RWPE1 (cell line): Measurements from ENCODE around the gene TRPV4.

Experiments
- CTCF ChIA-PET: fragments of 350-600 bp; sonication (Branson Sonifier 250); formaldehyde crosslinking; extraction: SDS; loops from one replicate; lab custom pipeline; 2021; lab: Yijun Ruan, JAX
- POLR2A ChIA-PET: fragments of 400-600 bp; formaldehyde crosslinking; extraction: SDS; loops from one replicate; lab custom pipeline; 2020; ENCODE audit warnings: antibody characterized with exemption; ENCODE audit not compliant: low non-redundant PET; lab: Yijun Ruan, JAX
- DNase-seq: peaks from one replicate; pipeline ENCODE4 v3.0.0; 2012; ENCODE audit warnings: low spot score
- H3K27ac ChIP-seq: fragments of 450-650 bp; 2 replicates; pipeline ENCODE4 v1.5.1; 2017
- TF ChIP-seq, protein P1 (sequence below): fragments of 450-650 bp; conservative IDR thresholded peaks from 2 replicates; pipeline ENCODE4 v1.5.1; 2017; ENCODE audit warnings: low read depth, mild to moderate bottlenecking

Gene TRPV4

DNA sequence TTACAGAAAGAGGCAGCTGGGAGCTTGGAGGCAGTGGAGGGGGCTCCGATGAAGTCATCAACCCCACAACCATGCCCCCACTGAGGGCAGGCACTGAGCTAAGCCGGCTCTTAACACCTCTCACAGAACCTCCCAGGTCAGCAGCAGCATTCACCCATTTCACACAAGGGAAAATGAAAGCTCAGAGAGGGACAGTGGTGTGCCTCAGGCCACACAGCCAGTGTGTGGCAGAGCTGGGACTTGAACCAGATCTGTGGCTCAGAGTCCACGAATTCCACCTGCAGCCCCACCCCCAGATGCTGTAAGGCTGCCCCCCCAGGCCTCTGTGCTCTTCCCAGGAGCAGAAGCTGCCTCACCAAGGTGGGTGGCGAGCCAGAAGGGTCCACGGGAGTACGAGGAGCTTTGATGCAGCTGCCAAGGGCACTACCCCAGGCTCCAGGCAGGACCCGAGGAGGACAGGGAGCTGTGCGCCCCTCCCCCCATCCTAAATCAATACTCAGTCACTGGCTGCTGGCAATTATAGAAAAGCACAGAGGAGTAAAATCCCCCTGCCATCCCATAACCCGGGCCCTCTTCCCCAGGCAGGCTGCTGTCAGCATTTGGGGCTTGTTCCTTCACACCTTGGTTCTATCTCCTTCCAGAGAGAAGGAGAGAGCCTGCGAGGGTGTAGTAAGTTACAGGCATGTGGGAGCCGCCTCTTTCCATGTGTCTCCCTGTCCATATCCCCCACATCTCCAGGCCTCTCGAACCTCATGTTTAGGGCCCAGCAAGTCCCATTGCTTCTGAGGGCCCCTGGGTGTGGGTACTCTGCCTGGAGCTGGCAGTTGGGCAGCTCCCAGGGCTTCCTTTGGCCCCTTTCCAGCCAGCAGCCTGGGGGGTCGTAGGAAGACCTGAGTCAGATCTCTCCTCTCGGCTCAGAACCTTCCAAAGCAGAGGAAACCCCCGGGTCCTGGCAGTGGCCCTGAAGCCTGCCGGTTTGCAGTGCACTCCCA lies 72.0 kb downstream of the TRPV4 start:
- ChIA-PET CTCF (interaction anchor here (0.5 kb wide), 1 partner anchor 22 kb away, joined by 3 read pairs; no protein-coding TSS in a partner anchor), POLR2A (no interaction called here)
- DNase-seq: no peak
- H3K27ac ChIP-seq: no peak overlapping the region
- TF ChIP-seq, protein P1, sequence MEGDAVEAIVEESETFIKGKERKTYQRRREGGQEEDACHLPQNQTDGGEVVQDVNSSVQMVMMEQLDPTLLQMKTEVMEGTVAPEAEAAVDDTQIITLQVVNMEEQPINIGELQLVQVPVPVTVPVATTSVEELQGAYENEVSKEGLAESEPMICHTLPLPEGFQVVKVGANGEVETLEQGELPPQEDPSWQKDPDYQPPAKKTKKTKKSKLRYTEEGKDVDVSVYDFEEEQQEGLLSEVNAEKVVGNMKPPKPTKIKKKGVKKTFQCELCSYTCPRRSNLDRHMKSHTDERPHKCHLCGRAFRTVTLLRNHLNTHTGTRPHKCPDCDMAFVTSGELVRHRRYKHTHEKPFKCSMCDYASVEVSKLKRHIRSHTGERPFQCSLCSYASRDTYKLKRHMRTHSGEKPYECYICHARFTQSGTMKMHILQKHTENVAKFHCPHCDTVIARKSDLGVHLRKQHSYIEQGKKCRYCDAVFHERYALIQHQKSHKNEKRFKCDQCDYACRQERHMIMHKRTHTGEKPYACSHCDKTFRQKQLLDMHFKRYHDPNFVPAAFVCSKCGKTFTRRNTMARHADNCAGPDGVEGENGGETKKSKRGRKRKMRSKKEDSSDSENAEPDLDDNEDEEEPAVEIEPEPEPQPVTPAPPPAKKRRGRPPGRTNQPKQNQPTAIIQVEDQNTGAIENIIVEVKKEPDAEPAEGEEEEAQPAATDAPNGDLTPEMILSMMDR: no peak

DNA sequence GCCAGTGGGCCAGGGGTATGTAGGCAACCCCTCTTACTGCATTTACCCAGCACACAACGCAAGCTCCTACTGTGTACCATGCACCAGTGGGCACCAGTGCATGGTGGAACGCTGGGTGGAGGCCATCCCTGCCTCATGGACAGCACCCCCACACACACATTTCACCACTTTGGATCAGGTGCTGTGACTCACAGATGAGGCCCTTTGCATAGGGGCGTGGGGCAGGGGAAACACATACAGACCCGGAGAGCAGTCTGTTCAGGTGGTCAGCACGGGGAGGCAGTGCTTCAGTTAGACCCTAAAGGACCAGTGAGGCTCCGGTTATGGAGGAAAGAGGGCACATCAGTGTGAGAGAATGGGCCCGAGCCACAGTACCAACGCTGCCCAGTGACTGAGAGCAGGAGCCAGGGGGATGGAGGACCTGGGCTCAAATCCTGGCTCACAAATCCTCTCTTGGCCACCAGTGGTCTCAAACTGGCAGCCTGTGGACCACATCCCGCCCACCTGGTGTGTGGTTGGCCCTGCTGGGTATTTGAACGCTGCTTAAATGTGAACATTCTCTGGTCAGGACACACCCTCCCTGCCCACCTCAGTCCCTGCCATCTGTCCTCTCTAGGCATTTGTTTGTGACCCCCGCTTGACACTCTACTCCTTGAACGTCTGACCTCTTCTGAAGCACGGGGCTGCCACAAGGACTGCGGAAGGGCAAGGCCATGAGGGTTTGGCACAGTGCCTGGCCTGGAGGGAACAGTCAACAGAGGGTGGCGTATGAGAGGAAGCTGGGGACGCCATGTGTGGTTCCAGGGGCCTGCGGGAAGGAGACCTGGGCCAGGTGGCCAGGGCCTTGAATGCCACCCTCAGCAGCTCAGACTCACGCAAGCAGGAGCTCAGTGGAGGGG lies 72.9 kb downstream of the TRPV4 start:
- ChIA-PET CTCF (no interaction called here), POLR2A (no interaction called here)
- no peak overlapping the region for H3K27ac ChIP-seq
- no peak for DNase-seq
- TF ChIP-seq, protein P1: no peak

DNA sequence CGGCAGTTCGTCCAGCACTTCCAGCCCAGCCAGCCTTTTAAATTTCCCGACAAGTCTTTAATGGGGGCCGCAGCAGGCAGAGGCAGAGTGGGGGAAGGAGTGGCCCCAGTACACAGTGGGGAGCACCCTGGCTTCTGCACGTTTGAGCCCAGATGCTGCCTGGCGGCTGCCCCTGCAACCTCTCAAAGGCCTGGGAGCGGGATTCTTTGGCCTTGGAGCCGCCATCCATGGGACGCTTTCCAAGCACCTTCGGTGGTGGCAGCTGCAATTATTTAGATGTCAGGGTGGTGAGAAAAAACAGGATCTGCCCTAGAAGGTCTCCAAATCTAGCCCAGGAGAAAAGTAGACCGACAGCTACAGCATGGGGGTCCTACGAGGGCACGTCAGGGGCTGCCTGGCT lies 73.6 kb downstream of the TRPV4 start:
- CTCF ChIA-PET: no interaction called here
- POLR2A ChIA-PET: no interaction called here

DNA sequence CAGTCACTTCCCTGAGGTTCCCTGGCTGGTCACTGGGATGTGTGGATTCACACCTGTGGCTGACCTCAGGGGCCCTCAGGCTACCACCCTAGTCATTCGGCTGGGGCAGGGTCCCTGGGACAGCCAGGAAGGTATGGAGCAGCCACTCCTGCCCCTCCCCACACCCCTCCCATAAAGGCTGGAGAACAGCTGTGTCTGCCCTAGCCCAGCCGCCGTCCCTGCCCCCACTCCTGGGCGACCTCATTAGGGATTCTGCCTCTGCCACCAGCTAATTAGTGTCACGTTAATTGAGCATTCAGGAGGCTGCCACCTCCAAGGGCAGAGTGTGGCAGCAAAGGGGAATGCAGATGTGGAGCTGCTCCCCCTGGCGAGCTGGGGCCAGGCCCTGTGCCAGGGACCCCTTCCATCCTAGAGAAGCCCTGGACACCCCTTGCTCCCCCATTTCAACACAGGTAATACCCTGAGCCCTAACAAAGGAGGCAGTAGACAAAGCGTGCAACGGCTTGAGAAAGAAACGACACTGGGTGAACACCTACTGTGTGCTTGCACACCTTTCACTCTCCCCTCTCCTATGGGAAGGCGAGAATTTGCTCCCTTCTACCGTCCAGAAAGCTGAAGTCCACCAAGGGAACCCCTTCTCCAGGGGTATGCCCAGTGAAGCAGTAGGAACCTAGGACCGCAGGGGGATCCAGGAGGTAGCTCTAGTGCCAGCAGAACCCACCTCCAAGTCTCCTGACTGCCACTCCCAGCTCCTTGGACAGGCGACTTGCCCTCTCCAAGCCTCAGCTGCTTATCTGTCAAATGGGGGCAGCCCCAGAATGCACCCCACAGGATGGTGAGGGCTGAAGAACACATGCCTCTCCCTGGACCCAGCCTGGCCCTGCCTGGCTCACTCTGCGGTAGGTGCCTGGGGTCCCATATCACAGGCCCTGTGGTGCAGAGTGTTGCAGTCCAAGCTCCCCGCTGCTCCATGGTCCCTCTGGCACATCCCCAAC lies 74.5 kb downstream of the TRPV4 start:
- CTCF ChIA-PET: interaction anchor here (0.6 to 0.8 kb wide), 2 partner anchors 86 to 494 kb away, joined by 3 read pairs; no protein-coding TSS in a partner anchor
- no peak for DNase-seq
- no peak overlapping the region for H3K27ac ChIP-seq
- POLR2A ChIA-PET: no interaction called here
- TF ChIP-seq, protein P1: no peak

More for the DNA sequence above, 73.6 kb downstream of the TRPV4 start:
- H3K27ac ChIP-seq: no peak overlapping the region
- TF ChIP-seq, protein P1: no peak
- DNase-seq: no peak

DNA sequence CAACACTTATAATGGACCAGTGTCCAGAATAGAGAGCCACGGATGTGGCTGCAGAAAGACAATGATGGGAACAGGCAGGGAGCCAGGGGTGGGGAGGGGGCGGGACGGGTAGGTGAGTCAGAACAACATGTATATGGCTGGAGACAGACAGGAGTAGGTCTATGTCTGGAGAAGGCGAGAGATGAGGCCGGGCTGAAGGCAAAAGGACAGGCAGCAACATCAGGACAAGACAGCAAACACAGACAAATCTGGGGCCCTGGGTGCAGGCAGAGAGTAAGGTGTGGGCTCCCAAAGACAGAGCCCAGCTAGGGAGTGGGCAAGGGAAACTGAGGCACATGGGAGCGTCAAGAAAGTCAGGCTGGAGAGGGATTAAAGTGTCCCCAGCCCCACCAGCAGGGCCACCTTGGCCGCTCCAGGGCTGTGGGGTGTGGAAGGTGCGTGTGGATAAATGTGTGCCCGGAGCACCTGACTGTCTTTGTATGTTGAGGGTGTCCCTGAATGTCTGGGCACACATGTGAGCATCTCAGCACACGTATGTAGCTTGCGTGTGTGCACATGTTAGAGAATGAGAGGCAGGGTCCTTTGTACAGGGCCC lies 75.4 kb downstream of the TRPV4 start:
- DNase-seq: no peak
- ChIA-PET CTCF (no interaction called here), POLR2A (no interaction called here)
- TF ChIP-seq, protein P1: no peak
- no peak overlapping the region for H3K27ac ChIP-seq
